SK-N-MC (cell line): ENCODE measurements around the gene COL10A1.

Experiments used
- EZH2 ChIP-seq: fragments of 200-600 bp; sonication (generic); IDR thresholded peaks from one replicate; pipeline ENCODE4 v1.6.1; 2017; ENCODE audit warnings: antibody characterized with exemption
- POLR2AphosphoS5 ChIP-seq: IDR thresholded peaks from 2 replicates; pipeline ENCODE4 v1.6.1; 2012; ENCODE audit warnings: mild to moderate bottlenecking, low read depth, low read length, borderline replicate concordance

DNA sequence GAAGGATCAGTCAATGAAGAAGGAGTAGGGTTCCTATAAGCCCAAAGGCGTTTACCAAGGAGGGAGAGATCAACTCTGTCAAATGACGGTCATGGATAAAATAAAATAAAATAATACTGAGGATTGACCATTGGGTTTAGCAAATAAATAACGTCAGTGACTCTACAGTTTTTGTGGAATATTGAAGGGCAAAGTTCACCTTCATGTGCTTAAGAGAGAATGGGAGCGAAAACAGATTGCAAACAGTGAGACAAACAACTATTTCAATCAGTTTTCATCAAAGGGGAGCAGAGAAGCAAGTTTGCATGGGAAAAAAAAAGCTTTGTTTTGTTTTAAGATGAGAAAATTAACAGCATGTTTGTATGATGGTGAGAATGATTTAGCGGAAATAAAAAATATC lies 42.9 kb downstream of the COL10A1 start:
- TF ChIP-seq POLR2AphosphoS5 (no peak), EZH2 (no peak)
